A549 (cell line): Measurements from ENCODE around the gene MASTL. TPM values are rescaled to one million over a fixed set of nuclear protein-coding genes. Genes with fewer than 3 reads are reported as not detected.

Experiments used
- ATAC-seq, 2 experiments: fragments of 200-7000 bp in 1 of 2; fragments of >200 bp in 1 of 2; cut with Nextera tagmentation in 1 of 2; cut with Tn5 transposase in 1 of 2; 3 replicates each; pipeline versions ENCODE4 v1.8.0 to v1.9.1; 2018 to 2020; ENCODE audit warnings: mild to moderate bottlenecking in 1 of 2, moderate library complexity in 1 of 2
- CTCF ChIA-PET: fragments of 300-600 bp; sonication (Branson Sonifier 250); formaldehyde crosslinking; extraction: SDS; loops from one replicate; lab custom pipeline; 2021; ENCODE audit warnings: antibody characterized with exemption, inconsistent platforms; lab: Yijun Ruan, JAX
- POLR2A ChIA-PET: fragments of 350-600 bp; formaldehyde crosslinking; extraction: SDS; loops from one replicate; lab custom pipeline; 2021; ENCODE audit warnings: antibody characterized with exemption, inconsistent platforms; lab: Yijun Ruan, JAX
- DNase-seq, 2 experiments: peaks; one replicate each; pipeline versions ENCODE4 v3.0.0 to v3.0.0-alpha.2; 2011 to 2016; ENCODE audit warnings: low read depth in 1 of 2, low spot score in 1 of 2
- FAIRE-seq: peaks from 2 replicates; lab custom pipeline; 2011; peaks lifted over from hg19 to GRCh38; lab: Jason Lieb, UNC
- H3K27ac ChIP-seq, 2 experiments: fragments of >200 bp; sonication (Bioruptor Twin); formaldehyde crosslinking; 3 replicates each; pipeline ENCODE4 v1.5.1; 2016 to 2017
- H3K4me1 ChIP-seq: fragments of >200 bp; sonication (Bioruptor Twin); formaldehyde crosslinking; 3 replicates; pipeline ENCODE4 v1.6.1; 2016
- H3K4me2 ChIP-seq: fragments of >200 bp; sonication (Bioruptor Twin); formaldehyde crosslinking; 3 replicates; pipeline ENCODE4 v1.6.1; 2016
- H3K4me3 ChIP-seq: fragments of >200 bp; sonication (Bioruptor Twin); formaldehyde crosslinking; 3 replicates; pipeline ENCODE4 v1.5.1; 2016
- H3K9me3 ChIP-seq: fragments of >200 bp; sonication (Bioruptor Twin); formaldehyde crosslinking; 3 replicates; pipeline ENCODE4 v1.6.1; 2016
- BHLHE40 ChIP-seq: IDR thresholded peaks from 2 replicates; pipeline ENCODE4 v1.6.1; 2012; ENCODE audit warnings: low read depth, low read length, inconsistent platforms
- CEBPB ChIP-seq, 2 experiments: fragments of >200 bp in 1 of 2; sonication (Bioruptor Twin) in 1 of 2; formaldehyde crosslinking in 1 of 2; IDR thresholded peaks; 2 replicates each; pipeline ENCODE4 v1.6.1; 2012 to 2016
- EHF ChIP-seq: fragments of 250-450 bp; sonication (Bioruptor Pico); IDR thresholded peaks from 2 replicates; pipeline ENCODE4 v1.5.0; 2020; ENCODE audit warnings: mild to moderate bottlenecking
- FOSL2 ChIP-seq, 2 experiments: fragments of 450-650 bp in 1 of 2; fragments of >200 bp in 1 of 2; sonication (Bioruptor Twin) in 1 of 2; formaldehyde crosslinking; IDR thresholded peaks; 2 replicates each; pipeline versions ENCODE4 v1.5.0 to v1.6.1; 2016 to 2020; ENCODE audit warnings: mild to moderate bottlenecking in 1 of 2, moderate library complexity in 1 of 2
- FOXS1 ChIP-seq: fragments of 250-450 bp; sonication (Bioruptor Pico); IDR thresholded peaks from 2 replicates; pipeline ENCODE4 v1.5.0; 2020; ENCODE audit warnings: mild to moderate bottlenecking, moderate library complexity
- HEYL ChIP-seq: fragments of 250-450 bp; sonication (Bioruptor Pico); IDR thresholded peaks from 2 replicates; pipeline ENCODE4 v1.8.0; 2021; ENCODE audit warnings: mild to moderate bottlenecking, moderate library complexity
- HOXA7 ChIP-seq: fragments of 250-450 bp; sonication (Bioruptor Pico); IDR thresholded peaks from 2 replicates; pipeline ENCODE4 v1.5.0; 2020; ENCODE audit warnings: mild to moderate bottlenecking, moderate library complexity
- JUNB ChIP-seq: fragments of >200 bp; sonication (Bioruptor Twin); formaldehyde crosslinking; IDR thresholded peaks from 2 replicates; pipeline ENCODE4 v1.6.1; 2016
- KDM1A ChIP-seq: fragments of 200-600 bp; sonication (generic); IDR thresholded peaks from 2 replicates; pipeline ENCODE4 v1.6.1; 2016; ENCODE audit warnings: low read depth, mild to moderate bottlenecking
- KDM5A ChIP-seq: fragments of 200-600 bp; sonication (generic); IDR thresholded peaks from 2 replicates; pipeline ENCODE4 v1.6.1; 2016; ENCODE audit warnings: antibody characterized with exemption, mild to moderate bottlenecking
- MAFK ChIP-seq: fragments of 450-650 bp; IDR thresholded peaks from 2 replicates; pipeline ENCODE4 v1.6.1; 2014; ENCODE audit not compliant: partially characterized antibody
- NPAS2 ChIP-seq: fragments of 250-450 bp; sonication (Bioruptor Pico); IDR thresholded peaks from 2 replicates; pipeline ENCODE4 v1.8.0; 2022; ENCODE audit warnings: mild to moderate bottlenecking, moderate library complexity, borderline replicate concordance
- POLR2AphosphoS2 ChIP-seq: conservative IDR thresholded peaks from 2 replicates; pipeline ENCODE4 v1.6.1; 2012; ENCODE audit warnings: low read length, improper control_type of control experiment, inconsistent platforms
- RARB ChIP-seq: fragments of 250-450 bp; sonication (Bioruptor Pico); IDR thresholded peaks from 2 replicates; pipeline ENCODE4 v1.8.0; 2021; ENCODE audit warnings: mild to moderate bottlenecking, moderate library complexity
- RCOR1 ChIP-seq: fragments of 150-350 bp; IDR thresholded peaks from 2 replicates; pipeline ENCODE4 v1.6.1; 2014; ENCODE audit warnings: antibody characterized with exemption, low read length, low read depth
- SMC3 ChIP-seq: fragments of >200 bp; sonication (Bioruptor Twin); formaldehyde crosslinking; IDR thresholded peaks from 3 replicates; pipeline ENCODE4 v1.6.1; 2018; ENCODE audit warnings: inconsistent platforms
- ZC3H11A ChIP-seq: fragments of 450-650 bp; IDR thresholded peaks from 2 replicates; pipeline ENCODE4 v1.6.1; 2014; ENCODE audit warnings: antibody characterized with exemption, mild to moderate bottlenecking
- ZFP36 ChIP-seq: fragments of 450-650 bp; IDR thresholded peaks from 2 replicates; pipeline ENCODE4 v1.6.1; 2014; ENCODE audit warnings: borderline replicate concordance; ENCODE audit not compliant: partially characterized antibody
- ZNF302 ChIP-seq: fragments of 250-450 bp; sonication (Bioruptor Pico); IDR thresholded peaks from 2 replicates; pipeline ENCODE4 v1.9.0; 2021; ENCODE audit warnings: inconsistent platforms, mild to moderate bottlenecking, moderate library complexity
- WGBS: methylation state at CpG from one replicate; pipeline ENCODE4 v1.1.6; 2017; ENCODE audit errors: missing lambda C conversion rate; 5-methylcytosine and 5-hydroxymethylcytosine counted together
- polyA plus RNA-seq, 4 experiments: library from polyadenylated mRNA; depleted of rRNA in 3 of 4; stranded (reverse); fragments of >200 nt; fragmentation: RNase III in 1 of 4; extraction: RNeasy Plus Mini Kit Qiagen cat#74134 plus additional on column Dnase treatment in 1 of 4; gene quantifications; 2 replicates in 3 of 4; 3 replicates in 1 of 4; pipeline ENCODE4 v1.2.3, GENCODE V29; 2011 to 2017
- TF ChIP-seq, protein P1 (sequence below): fragments of 200-600 bp; sonication (generic); IDR thresholded peaks from 2 replicates; pipeline ENCODE4 v1.6.1; 2016; ENCODE audit warnings: antibody characterized with exemption, mild to moderate bottlenecking, moderate library complexity
- TF ChIP-seq, protein P2 (sequence below): fragments of 450-650 bp; IDR thresholded peaks from 2 replicates; pipeline ENCODE4 v1.6.1; 2014; ENCODE audit warnings: antibody characterized with exemption
- TF ChIP-seq, protein P3 (sequence below): IDR thresholded peaks from 2 replicates; pipeline ENCODE4 v1.6.1; 2012; ENCODE audit warnings: low read depth, borderline replicate concordance
- TF ChIP-seq, protein P4 (sequence below): fragments of >200 bp; sonication (Bioruptor Twin); formaldehyde crosslinking; IDR thresholded peaks from 3 replicates; pipeline ENCODE4 v1.6.1; 2016
- TF ChIP-seq, protein P5 (sequence below): fragments of 250-450 bp; sonication (Bioruptor Pico); IDR thresholded peaks from 2 replicates; pipeline ENCODE4 v1.5.0; 2020; ENCODE audit warnings: low read depth, mild to moderate bottlenecking, moderate library complexity
- TF ChIP-seq, protein P6 (sequence below): fragments of 250-450 bp; sonication (Bioruptor Pico); IDR thresholded peaks from 2 replicates; pipeline ENCODE4 v1.5.0; 2021; ENCODE audit warnings: mild to moderate bottlenecking, moderate library complexity, borderline replicate concordance
- TF ChIP-seq, protein P7 (sequence below): IDR thresholded peaks from 2 replicates; pipeline ENCODE4 v1.6.1; 2012

The MASTL gene
- polyA plus RNA-seq, 2 of the 4 experiments (the other 2 are of a cell fraction), result 21.3 to 22.1 TPM

DNA sequence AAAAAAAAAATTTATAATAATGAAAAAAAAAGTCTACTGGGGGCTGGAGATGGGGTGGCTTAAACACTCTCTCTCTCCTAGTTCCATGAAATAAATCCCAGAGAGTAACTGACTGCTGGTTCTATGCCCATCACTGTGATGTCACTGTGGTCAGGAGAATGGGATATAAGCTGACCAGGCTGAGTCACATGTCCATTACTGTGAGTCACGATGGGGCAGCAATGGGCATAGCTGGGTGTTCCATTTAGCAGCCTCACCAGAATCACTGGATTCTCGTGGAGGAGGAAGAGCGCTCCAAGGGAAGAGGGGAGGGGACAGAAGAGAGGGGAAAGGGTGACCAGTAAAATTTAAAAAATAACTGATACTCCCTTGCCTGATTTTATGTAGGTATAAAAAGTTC, 37.1 kb downstream of the MASTL start:
- peak overlapping the region; percentile 27 for H3K4me2 ChIP-seq
- DNase-seq, result peak; percentile 58 to 80
- TF ChIP-seq HEYL, result no peak
- TF ChIP-seq RARB (CRISPR knock-in tag), result no peak
- TF ChIP-seq EHF (CRISPR knock-in tag), result no peak
- TF ChIP-seq SMC3, result no peak
- no peak for TF ChIP-seq KDM1A
- TF ChIP-seq KDM5A, result no peak
- peak; percentile 28 for TF ChIP-seq MAFK
- no peak for TF ChIP-seq POLR2AphosphoS2
- TF ChIP-seq, protein P1, sequence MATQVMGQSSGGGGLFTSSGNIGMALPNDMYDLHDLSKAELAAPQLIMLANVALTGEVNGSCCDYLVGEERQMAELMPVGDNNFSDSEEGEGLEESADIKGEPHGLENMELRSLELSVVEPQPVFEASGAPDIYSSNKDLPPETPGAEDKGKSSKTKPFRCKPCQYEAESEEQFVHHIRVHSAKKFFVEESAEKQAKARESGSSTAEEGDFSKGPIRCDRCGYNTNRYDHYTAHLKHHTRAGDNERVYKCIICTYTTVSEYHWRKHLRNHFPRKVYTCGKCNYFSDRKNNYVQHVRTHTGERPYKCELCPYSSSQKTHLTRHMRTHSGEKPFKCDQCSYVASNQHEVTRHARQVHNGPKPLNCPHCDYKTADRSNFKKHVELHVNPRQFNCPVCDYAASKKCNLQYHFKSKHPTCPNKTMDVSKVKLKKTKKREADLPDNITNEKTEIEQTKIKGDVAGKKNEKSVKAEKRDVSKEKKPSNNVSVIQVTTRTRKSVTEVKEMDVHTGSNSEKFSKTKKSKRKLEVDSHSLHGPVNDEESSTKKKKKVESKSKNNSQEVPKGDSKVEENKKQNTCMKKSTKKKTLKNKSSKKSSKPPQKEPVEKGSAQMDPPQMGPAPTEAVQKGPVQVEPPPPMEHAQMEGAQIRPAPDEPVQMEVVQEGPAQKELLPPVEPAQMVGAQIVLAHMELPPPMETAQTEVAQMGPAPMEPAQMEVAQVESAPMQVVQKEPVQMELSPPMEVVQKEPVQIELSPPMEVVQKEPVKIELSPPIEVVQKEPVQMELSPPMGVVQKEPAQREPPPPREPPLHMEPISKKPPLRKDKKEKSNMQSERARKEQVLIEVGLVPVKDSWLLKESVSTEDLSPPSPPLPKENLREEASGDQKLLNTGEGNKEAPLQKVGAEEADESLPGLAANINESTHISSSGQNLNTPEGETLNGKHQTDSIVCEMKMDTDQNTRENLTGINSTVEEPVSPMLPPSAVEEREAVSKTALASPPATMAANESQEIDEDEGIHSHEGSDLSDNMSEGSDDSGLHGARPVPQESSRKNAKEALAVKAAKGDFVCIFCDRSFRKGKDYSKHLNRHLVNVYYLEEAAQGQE, result no peak
- TF ChIP-seq, protein P2, sequence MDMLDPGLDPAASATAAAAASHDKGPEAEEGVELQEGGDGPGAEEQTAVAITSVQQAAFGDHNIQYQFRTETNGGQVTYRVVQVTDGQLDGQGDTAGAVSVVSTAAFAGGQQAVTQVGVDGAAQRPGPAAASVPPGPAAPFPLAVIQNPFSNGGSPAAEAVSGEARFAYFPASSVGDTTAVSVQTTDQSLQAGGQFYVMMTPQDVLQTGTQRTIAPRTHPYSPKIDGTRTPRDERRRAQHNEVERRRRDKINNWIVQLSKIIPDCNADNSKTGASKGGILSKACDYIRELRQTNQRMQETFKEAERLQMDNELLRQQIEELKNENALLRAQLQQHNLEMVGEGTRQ, result peak; percentile 87
- TF ChIP-seq, protein P3, sequence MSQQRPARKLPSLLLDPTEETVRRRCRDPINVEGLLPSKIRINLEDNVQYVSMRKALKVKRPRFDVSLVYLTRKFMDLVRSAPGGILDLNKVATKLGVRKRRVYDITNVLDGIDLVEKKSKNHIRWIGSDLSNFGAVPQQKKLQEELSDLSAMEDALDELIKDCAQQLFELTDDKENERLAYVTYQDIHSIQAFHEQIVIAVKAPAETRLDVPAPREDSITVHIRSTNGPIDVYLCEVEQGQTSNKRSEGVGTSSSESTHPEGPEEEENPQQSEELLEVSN, result no peak
- TF ChIP-seq FOSL2 (IDR thresholded peaks at IDR 0.05), result no peak
- TF ChIP-seq FOSL2 (CRISPR knock-in tag; IDR thresholded peaks at IDR 0.05), result peak; percentile 88
- TF ChIP-seq, protein P4, sequence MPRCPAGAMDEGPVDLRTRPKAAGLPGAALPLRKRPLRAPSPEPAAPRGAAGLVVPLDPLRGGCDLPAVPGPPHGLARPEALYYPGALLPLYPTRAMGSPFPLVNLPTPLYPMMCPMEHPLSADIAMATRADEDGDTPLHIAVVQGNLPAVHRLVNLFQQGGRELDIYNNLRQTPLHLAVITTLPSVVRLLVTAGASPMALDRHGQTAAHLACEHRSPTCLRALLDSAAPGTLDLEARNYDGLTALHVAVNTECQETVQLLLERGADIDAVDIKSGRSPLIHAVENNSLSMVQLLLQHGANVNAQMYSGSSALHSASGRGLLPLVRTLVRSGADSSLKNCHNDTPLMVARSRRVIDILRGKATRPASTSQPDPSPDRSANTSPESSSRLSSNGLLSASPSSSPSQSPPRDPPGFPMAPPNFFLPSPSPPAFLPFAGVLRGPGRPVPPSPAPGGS, result no peak
- no peak for TF ChIP-seq NPAS2
- TF ChIP-seq FOXS1 (CRISPR knock-in tag), result no peak
- no peak for TF ChIP-seq ZC3H11A
- no peak for TF ChIP-seq HOXA7 (CRISPR knock-in tag)
- no peak for TF ChIP-seq ZNF302 (CRISPR knock-in tag)
- 26% methylated on average over 3 of the region's 3 CpGs for WGBS
- peak overlapping the region; percentile 26 to 76; a peak in 4 of 6 replicates for H3K27ac ChIP-seq
- ChIA-PET CTCF (no interaction called here), POLR2A (interaction anchor here (0.6 kb wide), 1 partner anchor 109 kb away, joined by 4 read pairs; no protein-coding TSS in a partner anchor)
- H3K9me3 ChIP-seq, result no peaks in the 10 kb centered on the region
- peaks cover 17% of the 10 kb centered on the region for H3K4me1 ChIP-seq
- no peak overlapping the region for H3K4me3 ChIP-seq
- no peak for FAIRE-seq
- ATAC-seq, result peak; percentile 96 to 100

DNA sequence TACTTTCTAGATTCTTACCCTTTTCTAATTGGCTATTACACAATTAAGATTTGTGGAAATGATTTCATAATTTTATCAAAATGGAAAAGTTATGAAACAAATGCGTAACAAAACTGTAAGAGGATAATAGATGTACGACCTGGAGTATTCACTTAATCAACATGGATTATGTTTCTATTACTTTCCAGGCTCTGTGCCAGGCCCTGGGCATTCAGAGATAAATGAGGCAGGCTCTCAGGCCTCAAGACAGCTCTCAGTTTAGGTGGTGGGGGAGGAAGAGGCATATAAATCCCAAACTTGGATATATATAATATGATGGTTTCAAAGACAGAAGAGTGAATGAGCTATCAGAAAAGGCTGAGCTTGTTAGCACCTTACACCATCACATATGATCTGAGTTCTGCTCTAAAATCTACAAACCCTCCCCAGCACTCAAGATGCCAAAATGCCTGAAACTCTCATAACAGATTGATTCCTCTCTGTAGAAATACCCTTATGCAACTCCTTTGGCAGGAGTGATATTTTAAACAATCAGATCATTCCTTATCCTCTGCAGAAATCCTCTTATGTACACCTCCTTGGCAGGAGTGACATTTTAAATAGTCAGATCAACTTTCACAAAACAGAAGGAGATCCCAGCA, 42.9 kb downstream of the MASTL start:
- ChIA-PET CTCF (no interaction called here), POLR2A (no interaction called here)
- no peaks in the 10 kb centered on the region for H3K4me1 ChIP-seq
- no peak overlapping the region for H3K4me3 ChIP-seq
- DNase-seq (no peak), FAIRE-seq (no peak), ATAC-seq (no peak)
- no peak overlapping the region for H3K27ac ChIP-seq
- no peaks in the 10 kb centered on the region for H3K9me3 ChIP-seq
- H3K4me2 ChIP-seq, result no peak overlapping the region
- 88% methylated on average over 2 of the region's 2 CpGs for WGBS
- TF ChIP-seq SMC3 (no peak), BHLHE40 (no peak), RCOR1 (no peak), JUNB (no peak), CEBPB (IDR thresholded peaks at IDR 0.05) (no peak), ZFP36 (no peak)
- TF ChIP-seq, protein P5, sequence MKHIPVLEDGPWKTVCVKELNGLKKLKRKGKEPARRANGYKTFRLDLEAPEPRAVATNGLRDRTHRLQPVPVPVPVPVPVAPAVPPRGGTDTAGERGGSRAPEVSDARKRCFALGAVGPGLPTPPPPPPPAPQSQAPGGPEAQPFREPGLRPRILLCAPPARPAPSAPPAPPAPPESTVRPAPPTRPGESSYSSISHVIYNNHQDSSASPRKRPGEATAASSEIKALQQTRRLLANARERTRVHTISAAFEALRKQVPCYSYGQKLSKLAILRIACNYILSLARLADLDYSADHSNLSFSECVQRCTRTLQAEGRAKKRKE (CRISPR knock-in tag), result no peak
- TF ChIP-seq, protein P6, sequence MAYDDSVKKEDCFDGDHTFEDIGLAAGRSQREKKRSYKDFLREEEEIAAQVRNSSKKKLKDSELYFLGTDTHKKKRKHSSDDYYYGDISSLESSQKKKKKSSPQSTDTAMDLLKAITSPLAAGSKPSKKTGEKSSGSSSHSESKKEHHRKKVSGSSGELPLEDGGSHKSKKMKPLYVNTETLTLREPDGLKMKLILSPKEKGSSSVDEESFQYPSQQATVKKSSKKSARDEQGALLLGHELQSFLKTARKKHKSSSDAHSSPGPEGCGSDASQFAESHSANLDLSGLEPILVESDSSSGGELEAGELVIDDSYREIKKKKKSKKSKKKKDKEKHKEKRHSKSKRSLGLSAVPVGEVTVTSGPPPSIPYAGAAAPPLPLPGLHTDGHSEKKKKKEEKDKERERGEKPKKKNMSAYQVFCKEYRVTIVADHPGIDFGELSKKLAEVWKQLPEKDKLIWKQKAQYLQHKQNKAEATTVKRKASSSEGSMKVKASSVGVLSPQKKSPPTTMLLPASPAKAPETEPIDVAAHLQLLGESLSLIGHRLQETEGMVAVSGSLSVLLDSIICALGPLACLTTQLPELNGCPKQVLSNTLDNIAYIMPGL (CRISPR knock-in tag), result no peak
- TF ChIP-seq, protein P7, sequence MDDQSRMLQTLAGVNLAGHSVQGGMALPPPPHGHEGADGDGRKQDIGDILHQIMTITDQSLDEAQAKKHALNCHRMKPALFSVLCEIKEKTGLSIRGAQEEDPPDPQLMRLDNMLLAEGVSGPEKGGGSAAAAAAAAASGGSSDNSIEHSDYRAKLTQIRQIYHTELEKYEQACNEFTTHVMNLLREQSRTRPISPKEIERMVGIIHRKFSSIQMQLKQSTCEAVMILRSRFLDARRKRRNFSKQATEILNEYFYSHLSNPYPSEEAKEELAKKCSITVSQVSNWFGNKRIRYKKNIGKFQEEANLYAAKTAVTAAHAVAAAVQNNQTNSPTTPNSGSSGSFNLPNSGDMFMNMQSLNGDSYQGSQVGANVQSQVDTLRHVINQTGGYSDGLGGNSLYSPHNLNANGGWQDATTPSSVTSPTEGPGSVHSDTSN, result no peak
- TF ChIP-seq, protein P4, result no peak
